GM12878 (cell line): Measurements from ENCODE around the gene CYP24A1. TPM values are rescaled to one million over a fixed set of nuclear protein-coding genes. Genes with fewer than 3 reads are reported as not detected.

Experiments
- ATAC-seq: fragments of 200-7000 bp; cut with Tn5 transposase; 3 replicates; pipeline ENCODE4 v1.9.1; 2020; ENCODE audit warnings: mild to moderate bottlenecking, moderate library complexity
- BruUV-seq: library from RNA; stranded (reverse); fragments of 400-500 nt; replicated peaks from 2 replicates; lab custom pipeline; 2021; lab: Mats Ljungman, UMichigan
- CTCF ChIA-PET: fragments of 300-600 bp; sonication (Branson Sonifier 250); formaldehyde crosslinking; extraction: SDS; loops from one replicate; lab custom pipeline; 2021; ENCODE audit warnings: inconsistent platforms; lab: Yijun Ruan, JAX
- POLR2A ChIA-PET: fragments of 350-600 bp; formaldehyde crosslinking; extraction: SDS; loops from one replicate; lab custom pipeline; 2021; ENCODE audit warnings: inconsistent platforms; lab: Charles Lee
- RAD21 ChIA-PET: fragments of 300-600 bp; sonication (Branson Sonifier 250); formaldehyde crosslinking; loops from one replicate; lab custom pipeline; 2023; ENCODE audit warnings: antibody characterized with exemption; ENCODE audit not compliant: unreplicated experiment; lab: Charles Lee
- SMC1A ChIA-PET: fragments of 300-600 bp; sonication (Branson Sonifier 250); formaldehyde crosslinking; loops from one replicate; lab custom pipeline; 2023; ENCODE audit not compliant: unreplicated experiment, uncharacterized antibody; lab: Charles Lee
- DNase-seq: peaks from one replicate; pipeline ENCODE4 v3.0.0-alpha.2; 2011; ENCODE audit warnings: low read depth, low spot score
- FAIRE-seq: peaks from 3 replicates; lab custom pipeline; 2011; peaks lifted over from hg19 to GRCh38; lab: Jason Lieb, UNC
- H2AFZ ChIP-seq: 2 replicates; pipeline ENCODE4 v1.6.0; 2011; ENCODE audit warnings: low read depth, low read length, control low read depth; ENCODE audit not compliant: control insufficient read depth
- H3K27ac ChIP-seq: 2 replicates; pipeline ENCODE4 v1.5.1; 2011; ENCODE audit warnings: control low read depth; ENCODE audit not compliant: control insufficient read depth, insufficient read depth
- H3K27me3 ChIP-seq, 2 experiments: replicated peaks in 1 of 2; 2 replicates each; pipeline versions ENCODE4 v1.6.0 to v1.6.1; 2011; ENCODE audit warnings: low read length in 1 of 2; ENCODE audit not compliant: control insufficient read depth in 2 of 2, insufficient read depth in 2 of 2
- H3K36me3 ChIP-seq, 2 experiments: 2 replicates each; pipeline ENCODE4 v1.5.1; 2011; ENCODE audit warnings: low read length in 1 of 2; ENCODE audit not compliant: control insufficient read depth in 2 of 2, insufficient read depth in 2 of 2
- H3K4me1 ChIP-seq: 2 replicates; pipeline ENCODE4 v1.6.1; 2011; ENCODE audit warnings: mild to moderate bottlenecking, low read length, moderate library complexity, mixed read lengths; ENCODE audit not compliant: control insufficient read depth, insufficient read depth
- H3K4me2 ChIP-seq: 2 replicates; pipeline ENCODE4 v1.6.0; 2011; ENCODE audit warnings: control low read depth; ENCODE audit not compliant: control insufficient read depth, insufficient read depth
- H3K4me3 ChIP-seq: fragments of 200-600 bp; sonication (generic); 2 replicates; pipeline ENCODE4 v1.5.1; 2016
- H3K79me2 ChIP-seq: 2 replicates; pipeline ENCODE4 v1.6.0; 2011; ENCODE audit warnings: low read length; ENCODE audit not compliant: control insufficient read depth, insufficient read depth
- H3K9ac ChIP-seq: 2 replicates; pipeline ENCODE4 v1.8.0; 2011; ENCODE audit warnings: low read length, control low read depth, mixed read lengths; ENCODE audit not compliant: control insufficient read depth, insufficient read depth
- H3K9me3 ChIP-seq: replicated peaks from 3 replicates; pipeline ENCODE4 v1.5.1; 2011; ENCODE audit warnings: mild to moderate bottlenecking, low read length; ENCODE audit not compliant: control insufficient read depth, insufficient read depth
- H4K20me1 ChIP-seq: 2 replicates; pipeline ENCODE4 v1.6.0; 2011; ENCODE audit not compliant: control insufficient read depth, insufficient read depth
- ETV6 ChIP-seq, 2 experiments: fragments of 450-650 bp in 1 of 2; IDR thresholded peaks in 1 of 2; conservative IDR thresholded peaks in 1 of 2; 2 replicates each; pipeline ENCODE4 v1.6.1; 2014; ENCODE audit warnings: antibody characterized with exemption in 1 of 2, borderline replicate concordance in 1 of 2, low read depth in 1 of 2, mild to moderate bottlenecking in 1 of 2, moderate library complexity in 1 of 2
- KLF5 ChIP-seq: fragments of 450-650 bp; IDR thresholded peaks from 2 replicates; pipeline ENCODE4 v1.6.1; 2014; ENCODE audit warnings: mild to moderate bottlenecking; ENCODE audit not compliant: partially characterized antibody
- SKIL ChIP-seq: fragments of 450-650 bp; IDR thresholded peaks from 2 replicates; pipeline ENCODE4 v1.6.1; 2017; ENCODE audit warnings: mild to moderate bottlenecking, low read depth, inconsistent platforms; ENCODE audit not compliant: poor library complexity, severe bottlenecking
- SMC3 ChIP-seq: IDR thresholded peaks from 2 replicates; pipeline ENCODE4 v1.6.1; 2011; ENCODE audit warnings: low read length, improper control_type of control experiment, borderline replicate concordance
- ZNF622 ChIP-seq: fragments of 450-650 bp; IDR thresholded peaks from 2 replicates; pipeline ENCODE4 v1.6.1; 2017; ENCODE audit warnings: mild to moderate bottlenecking, inconsistent platforms
- WGBS: methylation state at CpG from one replicate; pipeline ENCODE4 v1.1.6; 2016; ENCODE audit warnings: low lambda C conversion rate; ENCODE audit not compliant: insufficient replicate concordance, insufficient coverage; ENCODE audit errors: missing lambda C conversion rate; 5-methylcytosine and 5-hydroxymethylcytosine counted together
- in situ Hi-C: fragments of 300-500 bp; cut with MboI; formaldehyde crosslinking; loops from 9 replicates; pipeline ENCODE4 v1.14.3; 2018; ENCODE audit warnings: mixed read lengths
- intact Hi-C: fragments of 100-400 bp; cut with micrococcal nuclease; formaldehyde crosslinking; loops from one replicate; pipeline ENCODE4 v1.14.2; 2022; ENCODE audit not compliant: unreplicated experiment
- polyA plus RNA-seq, 11 experiments: library from polyadenylated mRNA; depleted of rRNA in 4 of 11; unstranded in 6 of 11; stranded (reverse) in 5 of 11; fragments of >200 nt; fragmentation: Nextera tagmentation in 4 of 11; fragmentation: Illumina TruSeq in 1 of 11; extraction: Ambion mirVana in 4 of 11; extraction: Trizol in 1 of 11; gene quantifications; 1 replicate in 1 of 11; 2 replicates in 10 of 11; pipeline versions ENCODE4 v1.2.1 to v1.2.3, GENCODE V29; 2011 to 2016; ENCODE audit warnings: inconsistent platforms in 2 of 11, missing spikeins in 2 of 11, low read depth in 1 of 11
- total RNA-seq, 4 experiments: library from RNA; depleted of rRNA in 3 of 4; stranded (reverse); fragments of >200 nt in 3 of 4; fragmentation: Illumina TruSeq in 1 of 4; extraction: Trizol in 1 of 4; gene quantifications; 2 replicates each; pipeline versions ENCODE4 v1.2.1 to v1.2.3, GENCODE V29; 2013 to 2021

CYP24A1 gene
- total and polyA plus RNA-seq, 10 of the 15 experiments (the other 5 are each of a cell fraction or from before 2014, with no cell fraction given): 0.69 TPM; not detected in 9

GRCh38 chr20:54189630-54190029 is 15.8 kb upstream of the CYP24A1 start:
- SMC1A ChIA-PET: no interaction called here
- no peaks in the 10 kb centered on the region; a peak in 1 of 4 replicates for H3K27me3 ChIP-seq
- no peak overlapping the region for H3K4me2 ChIP-seq
- FAIRE-seq (no peak), ATAC-seq (no peak), DNase-seq (no peak)
- no peaks in the 10 kb centered on the region for H4K20me1 ChIP-seq
- no peak overlapping the region for H3K4me3 ChIP-seq
- 11% methylated on average over 2 of the region's 2 CpGs for WGBS
- RAD21 ChIA-PET: no interaction called here
- no peak overlapping the region for H3K9ac ChIP-seq
- in situ Hi-C loops: loop anchor here (10.0 kb wide), 1 partner anchor 635 kb away; no protein-coding TSS in a partner anchor
- CTCF ChIA-PET: interaction anchor here (1.7 kb wide), 1 partner anchor 10 kb away, joined by 4 read pairs; no protein-coding TSS in a partner anchor
- POLR2A ChIA-PET: no interaction called here
- no peaks in the 10 kb centered on the region for H3K9me3 ChIP-seq
- no TSS peak for BruUV-seq
- H3K4me1 ChIP-seq: no peaks in the 10 kb centered on the region; the same call in 1 of the 2 replicates
- 0 out of 4 replicates have a peak, but pooled peaks of 1 of the 2 experiments have one; percentile 84 for TF ChIP-seq ETV6 (conservative IDR thresholded peaks at IDR 0.05 in 1 of 2, IDR thresholded peaks at IDR 0.05 in 1 of 2; ENCODE audit: borderline replicate concordance in 1 of 2, low read depth in 1 of 2)
- TF ChIP-seq ZNF622: no peak
- no peak overlapping the region for H3K27ac ChIP-seq
- no peaks in the 10 kb centered on the region for H3K36me3 ChIP-seq
- intact Hi-C loops: loop anchor here (10.0 kb wide), 2 partner anchors 615 to 775 kb away; no protein-coding TSS in a partner anchor
- H3K79me2 ChIP-seq: no peaks in the 10 kb centered on the region
- no peak overlapping the region for H2AFZ ChIP-seq

- 61% methylated on average over 11 of the region's 11 CpGs for WGBS
- H4K20me1 ChIP-seq: no peaks in the 10 kb centered on the region
- in situ Hi-C loops: no loop called here
- H3K27ac ChIP-seq: no peak overlapping the region
- RAD21 ChIA-PET: interaction anchor here (1.5 kb wide), 1 partner anchor 9 kb away, joined by 3 read pairs; no protein-coding TSS in a partner anchor
- H3K4me2 ChIP-seq: no peak overlapping the region
- TF ChIP-seq KLF5 (no peak), SMC3 (no peak), SKIL (no peak)
- no peak overlapping the region for H3K9ac ChIP-seq
- H3K4me1 ChIP-seq: no peaks in the 10 kb centered on the region
- H3K4me3 ChIP-seq: no peak overlapping the region
- intact Hi-C loops: no loop called here
- H3K9me3 ChIP-seq: no peaks in the 10 kb centered on the region
- H3K36me3 ChIP-seq: no peaks in the 10 kb centered on the region
- no peaks in the 10 kb centered on the region for H3K79me2 ChIP-seq
- ATAC-seq (no peak), DNase-seq (no peak), FAIRE-seq (peak; percentile 27)
- no TSS peak for BruUV-seq
- H2AFZ ChIP-seq: no peak overlapping the region
- SMC1A ChIA-PET: no interaction called here
- POLR2A ChIA-PET: no interaction called here
- no peaks in the 10 kb centered on the region; a peak in 1 of 4 replicates for H3K27me3 ChIP-seq
- CTCF ChIA-PET: interaction anchor here (1.1 to 1.7 kb wide), 3 partner anchors 9 to 83 kb away, joined by 3 to 4 read pairs (median 3); no protein-coding TSS in a partner anchor
Observed at GRCh38 chr20:54188132-54188849, 14.5 kb upstream of the CYP24A1 start.
